ENCODE data around the gene THEMIS2.

DNA sequence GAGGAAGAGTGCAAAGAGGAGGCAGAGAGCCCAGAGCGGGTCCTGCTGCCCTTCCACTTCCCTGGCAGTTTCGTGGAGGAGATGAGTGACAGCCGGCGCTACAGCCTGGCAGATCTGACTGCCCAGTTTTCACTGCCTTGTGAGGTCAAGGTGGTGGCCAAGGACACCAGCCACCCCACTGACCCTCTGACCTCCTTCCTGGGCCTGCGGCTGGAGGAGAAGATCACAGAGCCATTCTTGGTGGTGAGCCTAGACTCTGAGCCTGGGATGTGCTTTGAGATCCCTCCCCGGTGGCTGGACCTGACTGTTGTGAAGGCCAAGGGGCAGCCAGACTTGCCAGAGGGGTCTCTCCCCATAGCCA, 10.2 kb downstream of the THEMIS2 start:
- TF ChIP-seq CTCF (IDR thresholded peaks at IDR 0.05), result no peak
- TF ChIP-seq POLR2A (IDR thresholded peaks at IDR 0.05), result no peak
